Suppressor macrophage treated with lipopolysaccharide for 4 hours (primary cell): ENCODE results near the gene SLC6A18.

ENCODE experiments used
- DNase-seq: peaks from one replicate; pipeline ENCODE4 v3.0.0-alpha.2; 2020

The SLC6A18 gene

DNA sequence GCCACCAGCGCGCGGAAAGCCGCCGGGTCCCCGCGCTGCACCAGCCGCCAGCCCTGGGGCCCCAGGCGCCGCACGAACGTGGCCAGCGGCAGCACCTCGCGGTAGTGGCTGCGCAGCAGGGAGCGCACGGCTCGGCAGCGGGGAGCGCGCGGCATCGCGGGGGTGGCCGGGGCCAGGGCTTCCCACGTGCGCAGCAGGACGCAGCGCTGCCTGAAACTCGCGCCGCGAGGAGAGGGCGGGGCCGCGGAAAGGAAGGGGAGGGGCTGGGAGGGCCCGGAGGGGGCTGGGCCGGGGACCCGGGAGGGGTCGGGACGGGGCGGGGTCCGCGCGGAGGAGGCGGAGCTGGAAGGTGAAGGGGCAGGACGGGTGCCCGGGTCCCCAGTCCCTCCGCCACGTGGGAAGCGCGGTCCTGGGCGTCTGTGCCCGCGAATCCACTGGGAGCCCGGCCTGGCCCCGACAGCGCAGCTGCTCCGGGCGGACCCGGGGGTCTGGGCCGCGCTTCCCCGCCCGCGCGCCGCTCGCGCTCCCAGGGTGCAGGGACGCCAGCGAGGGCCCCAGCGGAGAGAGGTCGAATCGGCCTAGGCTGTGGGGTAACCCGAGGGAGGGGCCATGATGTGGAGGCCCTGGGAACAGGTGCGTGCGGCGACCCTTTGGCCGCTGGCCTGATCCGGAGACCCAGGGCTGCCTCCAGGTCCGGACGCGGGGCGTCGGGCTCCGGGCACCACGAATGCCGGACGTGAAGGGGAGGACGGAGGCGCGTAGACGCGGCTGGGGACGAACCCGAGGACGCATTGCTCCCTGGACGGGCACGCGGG lies 69.9 kb downstream of the SLC6A18 start, which contains the start of gene TERT:
TERT (minus strand) TSS at position 234 of the 815 bp plus-strand sequence; CDS start at position 155, 79 bp downstream.
- no peak for DNase-seq

DNA sequence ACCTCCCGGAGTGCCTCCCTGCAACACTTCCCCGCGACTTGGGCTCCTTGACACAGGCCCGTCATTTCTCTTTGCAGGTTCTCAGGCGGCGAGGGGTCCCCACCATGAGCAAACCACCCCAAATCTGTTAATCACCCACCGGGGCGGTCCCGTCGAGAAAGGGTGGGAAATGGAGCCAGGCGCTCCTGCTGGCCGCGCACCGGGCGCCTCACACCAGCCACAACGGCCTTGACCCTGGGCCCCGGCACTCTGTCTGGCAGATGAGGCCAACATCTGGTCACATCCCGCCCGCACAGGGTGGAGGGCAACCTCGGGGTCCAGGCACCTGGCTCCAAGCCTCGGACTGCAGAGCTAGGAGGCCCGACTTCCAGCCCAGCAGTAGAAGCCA lies 70.5 kb downstream of the SLC6A18 start:
- DNase-seq: no peak
